HG03175 (cell line): Measurements from ENCODE around the gene NUDT16L1.
"Not testable (repeated sequence)": the region's sequence is repeated elsewhere in the genome, so short reads cannot be mapped to it uniquely, and the experiment has no call there.

Experiments used
- ATAC-seq: cut with Tn5 transposase; IDR thresholded peaks from one replicate; pipeline ENCODE4 v1.9.1; 2021; ENCODE audit warnings: mild to moderate bottlenecking, moderate library complexity; ENCODE audit not compliant: unreplicated experiment

NUDT16L1 gene

DNA sequence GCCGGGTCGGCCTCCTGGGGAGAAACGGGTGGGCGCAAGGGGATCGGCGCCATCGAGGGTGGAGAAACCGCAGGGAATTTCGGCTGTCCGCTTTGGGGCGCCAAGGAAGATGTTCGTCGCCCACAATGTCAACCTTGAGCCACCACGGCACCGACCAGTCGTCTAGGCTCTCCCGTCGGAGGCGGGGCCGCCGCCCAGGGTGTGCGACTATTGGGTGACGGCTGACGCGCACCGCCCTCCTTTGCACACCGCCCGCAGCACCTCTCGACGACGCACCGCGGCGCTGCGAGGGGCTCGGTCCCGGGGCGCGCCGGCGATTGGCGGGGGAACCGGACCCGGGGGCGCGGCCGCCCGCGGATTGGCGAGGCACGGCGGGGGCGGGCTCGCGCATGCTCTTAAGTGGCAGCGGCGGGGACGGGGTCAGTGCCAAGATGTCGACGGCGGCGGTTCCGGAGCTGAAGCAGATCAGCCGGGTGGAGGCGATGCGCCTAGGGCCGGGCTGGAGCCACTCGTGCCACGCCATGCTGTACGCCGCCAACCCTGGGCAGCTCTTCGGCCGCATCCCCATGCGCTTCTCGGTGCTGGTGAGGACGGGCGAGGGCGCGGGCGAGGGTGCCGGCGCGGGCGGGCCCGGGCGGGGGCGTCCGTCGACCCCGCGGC is at the start of gene NUDT16L1:
NUDT16L1 (plus strand) TSS at position 267 of the 660 bp plus-strand sequence; CDS start at position 432, 165 bp downstream.
- peak; percentile 94 for ATAC-seq

DNA sequence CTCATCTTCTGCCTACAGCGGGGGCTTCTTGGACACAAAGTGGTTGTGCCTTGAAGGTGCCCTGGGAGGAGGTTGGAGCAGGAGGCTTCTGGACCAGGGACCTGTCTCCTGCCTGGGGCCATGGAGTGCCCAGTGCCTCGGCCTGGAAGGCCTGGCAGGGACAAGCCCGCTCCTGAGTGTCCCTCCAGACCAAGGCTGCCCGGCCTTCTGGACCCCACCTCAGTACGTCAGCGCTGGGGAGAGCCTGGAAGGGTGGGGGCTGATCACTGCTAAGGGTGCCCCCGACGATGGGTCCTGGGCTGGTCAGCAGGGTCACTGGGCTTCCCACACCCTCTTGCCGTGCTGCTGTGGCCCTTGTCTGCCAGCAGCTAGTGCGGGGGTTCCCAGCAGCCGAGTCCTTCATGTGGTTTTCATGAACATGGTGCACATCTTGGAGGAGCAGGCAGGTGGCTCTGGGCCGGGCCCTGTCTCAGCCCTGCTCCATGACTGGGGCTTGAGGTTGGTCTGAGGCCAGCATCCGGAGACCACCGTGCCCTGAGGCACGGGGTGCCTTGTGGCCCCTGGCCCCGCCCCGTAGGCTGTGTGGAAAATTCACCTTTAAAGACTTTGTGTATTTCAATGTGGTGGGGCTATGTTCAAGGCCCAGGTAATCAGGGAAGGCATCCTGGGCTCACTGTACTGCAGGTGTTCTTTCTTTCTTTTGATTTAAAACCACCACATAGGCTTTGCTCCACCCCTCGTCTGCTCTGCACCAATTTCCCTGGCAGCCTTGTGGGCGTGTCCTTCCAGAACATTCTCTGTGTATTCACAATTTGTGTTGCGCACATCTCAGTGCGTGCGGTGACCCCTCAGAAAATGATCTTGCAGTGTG is 46.4 kb upstream of the NUDT16L1 start:
- no peak for ATAC-seq

DNA sequence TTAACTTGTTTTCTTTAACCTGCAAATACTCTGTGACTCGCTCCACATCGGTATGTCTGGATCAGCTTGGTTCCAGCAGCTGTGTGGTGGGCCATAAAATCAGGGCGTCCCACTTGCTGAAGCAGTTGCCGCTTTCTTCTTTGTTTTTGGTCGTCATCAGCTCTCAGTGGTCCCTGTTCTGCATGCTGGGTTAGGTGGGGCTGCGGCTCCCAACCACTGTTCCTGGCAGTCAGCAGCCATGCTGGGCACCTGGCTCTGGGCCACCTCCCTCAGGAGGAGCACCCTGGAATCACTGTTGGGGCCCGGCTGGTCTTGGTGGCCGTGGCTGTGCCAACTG is 45.8 kb upstream of the NUDT16L1 start:
- no peak for ATAC-seq

DNA sequence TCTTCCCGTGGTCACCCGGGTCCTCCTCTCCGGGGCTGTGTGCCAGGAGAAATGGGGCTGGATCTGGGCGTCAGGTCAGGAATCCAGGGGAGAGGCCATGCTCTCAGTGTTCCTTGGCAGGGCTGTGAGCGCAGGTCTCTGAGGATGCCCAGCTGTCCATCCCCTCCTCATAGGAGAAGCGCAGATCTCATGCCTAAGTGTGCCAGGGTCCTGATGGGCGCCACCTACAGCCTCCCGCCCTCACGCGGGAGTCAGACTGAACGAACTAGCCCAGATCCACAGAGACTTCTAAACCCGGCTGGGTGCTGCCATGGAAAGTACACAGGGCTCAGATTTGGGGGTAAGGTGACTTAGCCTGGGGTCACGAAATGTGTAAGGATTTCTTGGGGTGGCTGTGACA is 44.4 kb upstream of the NUDT16L1 start:
- ATAC-seq = no peak

DNA sequence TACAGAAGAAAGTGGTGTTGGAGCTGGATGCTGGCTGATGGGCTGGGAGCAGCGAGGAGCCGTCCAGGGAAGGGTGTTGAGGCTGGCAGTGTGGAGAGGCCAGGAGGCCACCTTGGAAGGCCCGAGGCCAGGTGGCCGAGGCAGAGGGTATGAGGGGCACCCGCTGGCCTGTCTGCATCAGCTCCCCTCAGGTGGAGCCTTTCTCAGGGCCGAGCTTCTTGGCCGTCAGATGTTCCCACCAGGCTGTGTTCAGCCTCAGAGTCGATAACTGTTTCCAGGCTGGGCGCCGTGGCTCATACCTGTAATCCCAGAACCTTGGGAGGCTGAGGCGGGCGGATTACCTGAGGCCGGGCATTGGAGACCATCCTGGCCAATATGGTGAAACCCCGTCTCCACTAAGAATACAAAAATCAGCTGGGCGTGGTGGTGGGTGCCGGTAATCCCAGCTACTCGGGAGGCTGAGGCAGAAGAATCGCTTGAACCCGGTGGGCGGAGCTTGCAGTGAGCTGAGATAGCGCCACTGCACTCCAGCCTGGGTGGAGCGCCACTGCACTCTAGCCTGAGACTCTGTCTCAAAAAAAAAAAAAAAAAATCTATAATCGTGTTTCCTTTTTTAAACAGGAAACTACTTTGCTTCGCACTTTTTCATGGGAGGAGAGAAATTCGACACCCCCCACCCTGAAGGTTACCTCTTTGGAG is 43.5 kb upstream of the NUDT16L1 start:
- no peak for ATAC-seq

DNA sequence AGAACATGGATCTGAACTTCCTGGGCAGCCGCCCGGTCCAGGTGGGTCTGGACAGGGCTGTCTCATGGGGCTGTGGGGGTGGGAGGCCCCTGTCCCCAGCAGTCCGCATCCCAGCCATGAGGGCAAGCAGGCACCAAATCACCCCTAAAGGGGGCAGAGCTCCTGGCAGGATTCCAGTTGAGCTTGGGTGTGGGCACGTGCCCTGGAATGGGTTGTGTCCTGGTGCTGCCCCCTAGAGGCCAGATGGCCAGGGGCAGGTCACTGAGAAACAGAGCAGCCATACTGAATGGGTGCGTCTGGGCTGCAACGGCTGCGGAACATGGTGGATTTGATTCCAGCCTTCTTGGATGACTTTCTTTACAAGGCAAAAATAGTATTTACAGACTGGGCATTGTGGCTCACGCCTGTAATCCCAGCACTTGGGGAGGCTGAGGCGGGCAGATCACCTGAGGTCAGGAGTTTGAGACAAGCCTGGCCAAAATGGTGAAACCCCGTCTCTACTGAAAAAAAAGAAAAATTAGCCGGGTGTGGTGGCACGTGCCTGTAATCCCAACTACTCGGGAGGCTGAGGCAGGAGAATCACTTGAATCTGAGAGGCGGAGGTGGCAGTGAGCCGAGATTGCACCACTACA is 42.8 kb upstream of the NUDT16L1 start:
- not testable (repeated sequence) for ATAC-seq

DNA sequence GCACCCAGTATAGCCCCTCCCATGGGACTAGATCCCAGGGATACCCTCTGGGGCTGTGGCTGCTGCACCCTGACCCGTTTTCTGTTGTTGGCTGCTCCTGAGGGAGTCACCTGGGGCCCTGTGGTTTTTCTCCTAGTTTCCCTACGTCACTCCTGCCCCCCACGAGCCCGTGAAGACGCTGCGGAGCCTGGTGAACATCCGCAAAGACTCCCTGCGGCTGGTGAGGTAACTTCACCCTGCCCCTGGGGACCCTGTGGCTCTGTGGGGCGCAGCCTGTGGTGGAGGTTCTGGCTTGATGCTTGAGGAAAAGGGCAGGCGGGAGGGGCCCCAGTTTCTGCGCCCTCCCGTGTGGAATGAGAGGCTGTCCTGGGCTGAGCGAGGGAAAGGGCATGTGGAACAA is 41.5 kb upstream of the NUDT16L1 start:
- ATAC-seq = no peak

DNA sequence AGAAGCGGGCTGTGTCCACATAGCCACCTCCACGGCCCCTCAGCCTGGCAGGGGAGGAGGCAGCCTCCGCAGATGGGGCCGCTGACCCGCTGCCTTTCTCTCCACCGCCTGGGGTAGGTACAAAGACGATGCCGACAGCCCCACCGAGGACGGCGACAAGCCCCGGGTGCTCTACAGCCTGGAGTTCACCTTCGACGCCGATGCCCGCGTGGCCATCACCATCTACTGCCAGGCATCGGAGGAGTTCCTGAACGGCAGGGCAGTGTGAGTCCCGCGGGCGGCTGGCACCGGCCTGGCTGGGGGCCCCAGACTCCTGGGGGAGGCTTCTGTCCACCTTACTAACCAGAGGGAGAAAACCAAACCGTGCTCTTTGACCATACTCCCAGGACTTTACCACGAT is 40.8 kb upstream of the NUDT16L1 start:
- ATAC-seq = no peak

DNA sequence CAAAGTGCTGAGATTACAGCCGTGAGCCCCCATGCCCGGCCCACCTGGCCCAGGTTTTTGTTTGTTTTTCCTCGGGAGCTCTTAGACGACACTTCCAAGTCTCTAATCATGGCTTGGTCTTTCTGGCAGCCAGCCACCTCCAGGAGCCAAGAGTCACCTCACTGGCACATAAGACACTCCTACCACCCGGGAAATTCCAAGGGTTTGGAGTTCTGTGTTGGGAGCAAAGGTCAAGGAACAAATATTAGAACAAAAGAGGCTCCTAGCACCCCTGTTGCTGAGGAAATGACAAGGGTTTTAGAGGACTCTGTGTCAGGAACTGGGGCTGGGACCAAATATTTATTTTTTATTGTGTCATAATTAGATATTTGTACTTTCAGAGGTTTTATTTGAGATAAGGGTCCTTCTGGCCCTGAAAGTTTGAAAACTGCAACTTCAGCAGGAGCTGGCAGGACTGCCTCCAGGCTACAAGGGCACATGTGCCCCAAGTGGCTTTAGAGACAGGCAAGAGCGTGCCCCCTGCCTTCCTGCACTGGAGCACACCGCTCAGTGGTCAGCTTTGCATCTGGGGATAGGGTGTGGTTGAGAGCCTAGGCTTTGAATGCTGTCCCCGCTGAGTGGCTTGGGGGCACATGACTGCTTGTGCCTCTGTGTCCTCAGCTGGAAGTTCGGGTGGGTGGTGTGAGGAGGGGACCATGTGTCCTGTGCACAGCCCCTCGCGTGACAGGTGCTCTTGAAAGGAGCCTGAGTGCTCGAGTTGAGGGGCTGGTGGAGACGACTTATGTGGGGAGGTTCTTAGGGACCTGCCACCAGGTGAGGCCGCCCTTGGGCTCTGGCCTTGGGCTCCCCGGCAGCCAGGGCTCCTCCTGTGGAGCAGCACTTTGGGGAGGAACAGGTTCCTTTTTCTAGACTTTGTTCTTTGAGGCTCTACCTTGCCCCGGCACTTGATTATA is 39.1 kb upstream of the NUDT16L1 start:
- no peak for ATAC-seq

DNA sequence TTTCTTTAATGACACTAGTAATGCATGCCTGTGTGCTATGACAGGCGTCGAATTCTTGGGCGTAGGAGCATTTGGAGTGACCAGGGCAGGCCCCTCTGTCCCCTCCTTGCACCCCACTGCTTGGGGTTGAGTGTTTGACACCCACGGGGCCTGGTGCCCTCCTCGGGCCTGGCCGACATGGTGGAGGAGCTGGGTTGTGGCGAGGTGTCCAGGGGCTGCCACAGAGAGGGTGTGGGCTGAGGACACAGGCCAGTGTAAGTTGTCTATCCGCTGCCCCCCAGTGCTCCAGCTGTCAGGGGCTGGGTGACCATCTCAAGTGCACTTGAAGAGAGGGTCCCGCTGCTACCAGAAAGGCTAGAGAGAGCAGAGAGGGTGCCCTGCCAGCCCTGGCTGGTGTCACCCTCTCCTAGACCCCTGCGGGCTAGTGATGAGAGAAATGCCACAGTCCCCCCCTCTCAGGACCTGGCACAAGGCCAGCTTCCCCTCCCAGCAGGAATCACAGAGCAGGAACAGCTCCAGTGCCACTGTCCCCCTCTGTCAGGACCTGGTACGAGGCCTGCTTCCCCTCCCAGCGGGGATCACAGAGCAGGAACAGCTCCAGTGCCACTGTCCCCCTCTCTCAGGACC is 38.3 kb upstream of the NUDT16L1 start:
- ATAC-seq = no peak

DNA sequence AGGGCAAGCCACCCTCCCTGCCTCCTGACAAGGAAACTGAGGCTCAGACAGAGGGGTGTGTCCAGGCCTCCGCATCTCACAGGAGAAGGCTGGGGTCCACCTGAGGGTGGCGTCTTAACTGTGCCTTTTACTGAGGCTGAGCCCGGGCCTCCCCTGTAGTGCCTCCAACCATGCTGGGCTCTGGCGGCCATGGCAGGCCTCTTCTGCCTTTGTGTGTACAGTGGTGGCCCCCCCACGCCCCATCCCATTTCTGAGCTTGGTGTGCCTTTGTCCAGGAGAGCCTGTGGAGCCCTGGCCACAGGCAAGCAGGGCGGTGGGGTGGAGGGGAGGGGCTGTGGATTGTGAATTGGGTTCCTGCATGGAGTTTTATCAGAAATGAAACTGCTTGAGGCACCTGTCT is 37.6 kb upstream of the NUDT16L1 start:
- no peak for ATAC-seq

DNA sequence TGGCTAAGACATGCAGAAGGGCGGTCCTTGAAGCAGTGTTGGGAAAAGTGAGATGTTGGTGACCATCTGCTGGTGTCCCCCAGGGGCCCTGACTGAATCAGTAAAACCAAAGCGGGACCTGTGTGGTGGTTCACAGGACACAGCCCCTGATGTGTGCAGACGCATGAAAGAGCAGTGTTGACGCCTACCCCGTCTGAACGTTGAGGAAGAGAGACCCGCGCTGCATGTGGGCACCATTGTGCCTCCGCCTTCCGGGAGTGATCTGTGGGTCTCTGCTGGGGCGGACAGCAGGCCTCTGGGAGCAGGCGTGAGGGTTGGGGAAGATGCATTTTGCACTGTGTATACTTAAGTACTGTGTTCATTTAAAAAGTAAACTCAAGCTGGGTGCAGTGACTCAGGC is 37.1 kb upstream of the NUDT16L1 start:
- ATAC-seq = no peak

DNA sequence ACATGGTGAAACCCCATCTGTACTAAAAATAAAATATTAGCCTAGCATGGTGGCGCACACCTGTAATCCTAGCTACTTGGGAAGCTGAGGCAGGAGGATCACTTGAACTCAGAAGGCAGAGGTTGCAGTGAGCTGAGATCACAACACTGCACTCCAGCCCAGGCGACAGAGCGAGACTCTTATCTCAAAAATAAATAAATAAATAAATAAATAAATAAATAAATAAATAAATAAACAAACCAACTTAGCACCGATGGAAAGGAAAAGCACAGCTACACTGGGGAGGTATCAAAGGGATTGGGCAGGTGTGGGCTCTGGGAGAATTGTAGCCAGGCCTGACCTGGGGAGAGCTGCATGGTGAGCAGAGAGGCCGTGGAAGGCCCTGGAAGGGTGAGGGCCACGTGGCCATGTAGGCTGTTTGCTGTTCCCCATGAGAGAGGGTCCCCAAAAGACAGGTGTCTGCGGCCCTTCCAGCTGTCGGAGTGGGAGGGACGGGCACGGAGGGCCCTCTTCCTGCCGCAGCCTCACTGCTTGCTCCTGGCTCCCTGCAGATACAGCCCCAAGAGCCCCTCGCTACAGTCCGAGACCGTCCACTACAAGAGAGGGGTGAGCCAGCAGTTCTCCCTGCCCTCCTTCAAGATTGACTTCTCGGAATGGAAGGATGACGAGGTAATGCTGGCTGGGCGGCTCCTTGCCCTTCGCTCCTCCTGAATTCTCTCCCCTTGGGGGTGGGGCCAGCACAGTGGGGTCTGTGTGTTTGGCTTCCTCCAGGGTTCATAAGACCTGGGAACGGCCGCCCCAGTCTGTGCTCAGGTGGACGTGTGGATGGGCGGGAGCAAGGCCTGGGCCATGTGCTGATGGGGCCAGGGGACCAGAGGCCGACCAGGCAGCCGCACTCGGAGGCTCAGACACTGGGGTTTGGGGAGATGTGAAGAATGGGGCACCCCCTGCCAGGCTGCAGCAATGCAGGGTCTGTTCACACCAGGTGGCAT is 36.4 kb upstream of the NUDT16L1 start:
- ATAC-seq = no peak

DNA sequence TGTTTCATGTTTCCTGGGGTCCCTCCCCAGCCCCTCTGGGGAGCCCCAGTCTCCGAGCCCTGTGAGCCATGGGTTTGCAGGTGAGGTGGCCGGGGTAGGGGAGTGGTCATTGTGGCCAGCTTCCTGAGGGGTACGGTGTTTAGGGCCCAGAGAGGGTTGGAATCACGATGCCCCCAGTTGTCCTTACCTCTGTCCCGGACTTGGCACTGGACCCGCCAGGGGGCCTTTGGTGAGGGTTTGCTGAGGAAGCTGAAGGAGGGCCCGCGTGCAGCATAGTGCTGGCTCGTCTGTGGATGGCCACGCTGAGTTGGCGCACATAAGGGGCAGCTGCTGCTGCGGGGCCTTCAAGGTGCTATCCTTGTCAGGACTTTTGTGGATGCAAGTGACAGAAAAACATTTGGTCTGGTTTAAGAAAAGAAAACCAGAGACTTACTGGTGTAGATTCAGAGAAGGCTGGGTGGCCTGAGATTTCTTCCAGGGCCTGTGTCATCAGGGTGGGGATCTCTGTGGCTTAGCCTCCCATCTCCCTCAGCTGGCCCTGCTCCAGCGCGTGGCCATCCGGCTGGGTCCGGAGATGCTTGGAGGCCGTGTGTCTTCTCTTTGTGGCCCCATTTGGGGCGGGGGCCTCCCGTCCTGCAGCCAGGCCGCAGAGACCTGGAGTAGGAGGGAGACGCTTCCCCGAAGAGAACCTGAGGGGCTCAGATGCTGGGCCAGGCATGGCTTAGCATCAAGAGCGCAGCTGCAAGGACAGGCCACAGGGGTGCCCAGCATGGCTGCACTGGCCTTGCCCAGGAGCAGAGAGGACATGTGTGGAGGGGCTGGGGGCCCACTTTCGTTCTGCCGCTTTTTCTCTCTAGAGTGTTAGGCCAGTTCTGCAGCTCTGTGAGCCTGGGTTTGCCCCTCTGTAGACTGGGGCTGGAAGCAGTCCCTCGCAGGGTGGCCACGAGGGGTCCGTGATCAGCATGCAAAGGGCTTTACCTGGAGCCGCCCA is 33.7 kb upstream of the NUDT16L1 start:
- no peak for ATAC-seq

DNA sequence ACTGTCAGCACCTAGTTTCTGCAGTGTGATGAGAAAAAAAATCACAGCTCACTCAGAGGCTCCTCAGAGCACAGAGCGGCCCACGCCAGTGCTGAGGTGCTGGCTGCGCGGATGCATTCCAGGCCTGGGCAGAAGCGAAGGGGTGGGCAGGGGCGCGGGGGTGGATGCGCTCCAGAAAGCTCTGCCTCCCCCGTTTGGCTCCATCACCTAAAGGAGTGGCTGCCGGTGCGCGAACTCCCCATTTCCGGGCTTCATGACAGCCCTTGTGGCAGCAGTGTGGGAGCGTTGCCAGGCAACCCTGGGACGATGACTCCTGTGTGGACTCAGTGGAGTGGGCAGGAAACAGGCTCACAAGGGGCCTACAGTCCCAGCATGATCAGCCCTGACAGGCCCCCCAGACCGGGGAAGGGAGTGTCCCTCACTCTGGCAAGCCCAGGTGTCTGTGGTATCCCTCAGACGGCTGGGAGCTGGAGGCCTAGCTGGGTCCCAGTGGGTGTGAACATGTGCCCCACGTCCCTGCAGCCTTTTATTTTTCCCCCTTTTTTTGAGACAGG is 32.8 kb upstream of the NUDT16L1 start:
- ATAC-seq = no peak

DNA sequence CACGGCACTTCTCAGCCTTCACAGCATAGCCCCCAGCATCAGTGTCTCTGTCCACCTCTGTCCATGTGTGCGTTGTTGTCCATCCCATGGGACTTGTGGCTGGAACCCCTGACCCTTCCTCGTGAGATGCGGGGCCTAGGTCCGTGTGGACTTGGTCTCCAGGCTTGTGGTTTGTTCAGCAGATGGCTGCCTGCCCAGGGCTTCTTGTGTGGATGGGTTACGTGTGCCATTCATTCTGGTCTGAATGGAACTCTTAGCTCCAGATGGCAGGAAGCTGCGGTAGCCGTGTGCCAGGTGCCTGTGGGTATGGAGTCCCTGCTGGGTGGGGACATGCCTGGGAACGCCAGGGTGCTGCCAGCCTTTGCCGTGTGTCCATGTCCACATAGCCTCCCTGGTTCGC is 31.7 kb upstream of the NUDT16L1 start:
- ATAC-seq = no peak

DNA sequence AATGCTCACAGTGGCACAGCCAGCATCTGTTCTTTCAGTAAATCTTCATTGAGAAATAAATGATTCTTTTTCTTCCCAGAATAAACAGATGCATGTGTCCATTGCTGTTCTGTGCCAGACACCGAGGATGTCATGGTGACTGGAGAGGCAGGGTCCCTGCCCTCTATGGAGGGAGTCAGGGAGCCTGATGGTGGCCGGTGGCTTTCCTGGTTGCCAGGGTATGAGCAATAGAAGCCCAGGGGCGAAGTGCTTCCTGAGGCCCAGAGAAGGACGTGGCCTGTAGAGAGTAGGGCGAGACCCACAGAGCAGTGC is 29.9 kb upstream of the NUDT16L1 start:
- ATAC-seq = no peak
